Activated naive CD8-positive, alpha-beta T cell treated with anti-CD3 and anti-CD28 coated beads, Interleukin-2, amount 10 ng/mL, durations not matched to agents 7 days and 5 days (primary cell): ENCODE results near the gene FADS3. TPM values are rescaled to one million over a fixed set of nuclear protein-coding genes. Genes with fewer than 3 reads are reported as not detected.

Source experiments
- ATAC-seq: fragments of 150-1000 bp; cut with Tn5 transposase; one replicate; pipeline ENCODE4 v1.10.0; 2021; ENCODE audit warnings: low read depth, moderate library complexity
- POLR2A ChIA-PET: fragments of 350-600 bp; sonication (Branson Sonifier 250); formaldehyde crosslinking; loops from one replicate; lab custom pipeline; 2021; ENCODE audit warnings: antibody characterized with exemption; lab: Charles Lee
- DNase-seq: peaks from one replicate; pipeline ENCODE4 v3.0.0; 2021
- H3K27ac Mint-ChIP-seq: one replicate; pipeline ENCODE4 v1.8.0; 2022; ENCODE audit warnings: mild to moderate bottlenecking, mixed read lengths
- H3K27me3 Mint-ChIP-seq: one replicate; pipeline ENCODE4 v1.8.0; 2022; ENCODE audit warnings: mild to moderate bottlenecking, moderate library complexity, mixed read lengths
- H3K36me3 Mint-ChIP-seq: one replicate; pipeline ENCODE4 v1.8.0; 2021; ENCODE audit warnings: mild to moderate bottlenecking, mixed read lengths
- H3K4me1 Mint-ChIP-seq: one replicate; pipeline ENCODE4 v1.8.0; 2021; ENCODE audit warnings: mixed read lengths
- H3K4me3 Mint-ChIP-seq: one replicate; pipeline ENCODE4 v1.8.0; 2022; ENCODE audit warnings: mild to moderate bottlenecking, moderate library complexity, mixed read lengths
- H3K9me3 Mint-ChIP-seq: one replicate; pipeline ENCODE4 v1.8.0; 2021; ENCODE audit warnings: mixed read lengths
- total RNA-seq, 2 experiments: library from RNA; stranded (reverse); gene quantifications; one replicate each; pipeline ENCODE4 v1.2.3, GENCODE V29; 2021

The FADS3 gene
- total RNA-seq, 2 experiments from 2014 or later: 4.7 TPM

- H3K27ac Mint-ChIP-seq: no peak overlapping the region
Observed at GRCh38 chr11:61873588-61874376, 17.6 kb downstream of the FADS3 start.

GRCh38 chr11:61872935-61873565 lies 18.3 kb downstream of the FADS3 start:
- POLR2A ChIA-PET: no interaction called here
- ATAC-seq (no peak), DNase-seq (no peak)
- no peaks in the 10 kb centered on the region for H3K36me3 Mint-ChIP-seq
- H3K27ac Mint-ChIP-seq: no peak overlapping the region
- no peak overlapping the region for H3K4me3 Mint-ChIP-seq
- peaks cover 6% of the 10 kb centered on the region for H3K4me1 Mint-ChIP-seq
- no peaks in the 10 kb centered on the region for H3K27me3 Mint-ChIP-seq
- H3K9me3 Mint-ChIP-seq: no peaks in the 10 kb centered on the region

More at GRCh38 chr11:61873588-61874376, 17.6 kb downstream of the FADS3 start:
- H3K4me1 Mint-ChIP-seq: peaks cover 6% of the 10 kb centered on the region
- ATAC-seq (no peak), DNase-seq (no peak)
- no peaks in the 10 kb centered on the region for H3K9me3 Mint-ChIP-seq
- no peaks in the 10 kb centered on the region for H3K27me3 Mint-ChIP-seq
- POLR2A ChIA-PET: no interaction called here
- H3K36me3 Mint-ChIP-seq: no peaks in the 10 kb centered on the region
- H3K4me3 Mint-ChIP-seq: no peak overlapping the region

- H3K27me3 Mint-ChIP-seq: no peaks in the 10 kb centered on the region
- DNase-seq (peak; percentile 84), ATAC-seq (peak; percentile 91)
- no peaks in the 10 kb centered on the region for H3K9me3 Mint-ChIP-seq
- POLR2A ChIA-PET: interaction anchor here (1.5 kb wide), 2 partner anchors 73 to 237 kb away, joined by 4 to 7 read pairs; no protein-coding TSS in a partner anchor
- H3K4me3 Mint-ChIP-seq: peak overlapping the region; percentile 80
- no peak overlapping the region for H3K27ac Mint-ChIP-seq
- H3K4me1 Mint-ChIP-seq: peaks cover 6% of the 10 kb centered on the region
- no peaks in the 10 kb centered on the region for H3K36me3 Mint-ChIP-seq
Observed at GRCh38 chr11:61871158-61871597, 20.2 kb downstream of the FADS3 start.

DNA sequence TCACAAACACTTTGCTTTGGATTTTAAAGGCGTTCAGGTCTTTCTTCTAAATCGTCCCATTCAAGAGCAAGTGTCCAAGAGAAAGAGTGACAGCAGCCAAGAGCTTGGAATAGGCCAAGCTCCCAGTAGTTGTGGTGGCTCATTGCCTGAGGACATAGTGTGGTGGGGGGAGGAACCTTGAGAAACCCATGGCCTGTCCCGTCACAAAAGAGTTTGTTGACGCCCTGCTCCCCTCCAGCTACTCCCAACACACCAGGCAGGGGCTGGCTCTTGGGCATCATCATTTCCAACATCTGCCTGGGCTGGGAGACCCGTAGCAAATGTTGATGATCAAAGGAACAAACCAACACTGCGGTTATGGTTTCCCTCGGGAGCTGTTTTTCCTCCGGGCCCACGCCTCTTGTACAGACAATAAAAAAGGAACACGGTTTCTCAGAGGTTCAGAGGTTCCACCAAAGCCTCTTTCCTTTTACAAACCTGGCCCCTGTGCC lies 20.8 kb downstream of the FADS3 start:
- Mint-ChIP-seq H3K27ac (no peak overlapping the region), H3K9me3 (no peaks in the 10 kb centered on the region), H3K4me3 (peak overlapping the region; percentile 32), H3K27me3 (no peaks in the 10 kb centered on the region), H3K36me3 (peaks cover 5% of the 10 kb centered on the region), H3K4me1 (peaks cover 6% of the 10 kb centered on the region)
- no peak for DNase-seq
- POLR2A ChIA-PET: interaction anchor here (0.6 to 1.5 kb wide), 3 partner anchors 73 to 238 kb away, joined by 4 to 7 read pairs (median 4); no protein-coding TSS in a partner anchor
- no peak for ATAC-seq

GRCh38 chr11:61869708-61870451 lies 21.5 kb downstream of the FADS3 start:
- DNase-seq (no peak), ATAC-seq (no peak)
- H3K27me3 Mint-ChIP-seq: no peaks in the 10 kb centered on the region
- no peaks in the 10 kb centered on the region for H3K9me3 Mint-ChIP-seq
- H3K36me3 Mint-ChIP-seq: peaks cover 6% of the 10 kb centered on the region
- H3K4me1 Mint-ChIP-seq: peaks cover 6% of the 10 kb centered on the region
- no peak overlapping the region for H3K4me3 Mint-ChIP-seq
- no peak overlapping the region for H3K27ac Mint-ChIP-seq
- POLR2A ChIA-PET: interaction anchor here (0.6 to 1.5 kb wide), 3 partner anchors 72 to 239 kb away, joined by 4 to 7 read pairs (median 4); no protein-coding TSS in a partner anchor

DNA sequence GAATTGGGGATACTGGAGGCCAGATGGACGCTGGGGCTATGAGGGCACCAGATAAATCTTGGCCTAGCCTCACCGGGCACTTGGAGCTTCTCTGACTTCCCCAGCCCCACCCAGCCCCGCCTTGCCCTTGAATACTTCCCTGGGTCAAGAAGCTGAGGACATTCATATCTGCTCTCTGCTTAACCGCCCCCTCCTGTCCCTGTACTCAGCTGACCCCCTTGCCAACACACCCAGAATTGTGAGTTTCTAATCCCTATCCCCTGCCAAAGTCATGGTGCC lies 22.0 kb downstream of the FADS3 start:
- Mint-ChIP-seq H3K27ac (no peak overlapping the region), H3K27me3 (no peaks in the 10 kb centered on the region), H3K4me1 (peaks cover 6% of the 10 kb centered on the region), H3K9me3 (no peaks in the 10 kb centered on the region), H3K4me3 (no peak overlapping the region), H3K36me3 (peaks cover 10% of the 10 kb centered on the region)
- DNase-seq (no peak), ATAC-seq (no peak)
- POLR2A ChIA-PET: no interaction called here

- POLR2A ChIA-PET: interaction anchor here (0.6 kb wide), 1 partner anchor 270 kb away, joined by 3 read pairs; no protein-coding TSS in a partner anchor
- no peaks in the 10 kb centered on the region for H3K9me3 Mint-ChIP-seq
- ATAC-seq (no peak), DNase-seq (no peak)
- H3K27ac Mint-ChIP-seq: no peak overlapping the region
- H3K4me3 Mint-ChIP-seq: no peak overlapping the region
- peaks cover 10% of the 10 kb centered on the region for H3K36me3 Mint-ChIP-seq
- no peaks in the 10 kb centered on the region for H3K27me3 Mint-ChIP-seq
- H3K4me1 Mint-ChIP-seq: peaks cover 6% of the 10 kb centered on the region
Observed at GRCh38 chr11:61868571-61869428, 22.5 kb downstream of the FADS3 start.

DNA sequence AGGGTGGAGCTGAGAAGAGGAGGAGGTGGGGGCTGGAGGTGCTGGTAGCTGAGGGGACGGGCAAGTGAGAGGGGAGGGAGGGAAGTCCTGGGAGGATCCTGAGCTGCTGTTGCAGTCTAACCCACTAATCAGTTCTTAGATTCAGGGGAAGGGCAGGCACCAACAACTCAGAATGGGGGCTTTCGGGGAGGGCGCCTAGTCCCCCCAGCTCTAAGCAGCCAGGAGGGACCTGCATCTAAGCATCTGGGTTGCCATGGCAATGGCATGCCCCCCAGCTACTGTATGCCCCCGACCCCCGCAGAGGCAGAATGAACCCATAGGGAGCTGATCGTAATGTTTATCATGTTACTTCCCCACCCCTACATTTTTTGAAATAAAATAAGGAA lies 24.4 kb downstream of the FADS3 start:
- H3K27ac Mint-ChIP-seq: no peak overlapping the region
- H3K4me3 Mint-ChIP-seq: no peak overlapping the region
- DNase-seq (no peak), ATAC-seq (no peak)
- no peaks in the 10 kb centered on the region for H3K27me3 Mint-ChIP-seq
- peaks cover 6% of the 10 kb centered on the region for H3K4me1 Mint-ChIP-seq
- peaks cover 13% of the 10 kb centered on the region for H3K36me3 Mint-ChIP-seq
- POLR2A ChIA-PET: interaction anchor here (0.6 kb wide), 1 partner anchor 26 kb away, joined by 3 read pairs; no protein-coding TSS in a partner anchor
- no peaks in the 10 kb centered on the region for H3K9me3 Mint-ChIP-seq

- H3K36me3 Mint-ChIP-seq: peaks cover 17% of the 10 kb centered on the region
Observed at GRCh38 chr11:61866231-61866957, 25.0 kb downstream of the FADS3 start.

DNA sequence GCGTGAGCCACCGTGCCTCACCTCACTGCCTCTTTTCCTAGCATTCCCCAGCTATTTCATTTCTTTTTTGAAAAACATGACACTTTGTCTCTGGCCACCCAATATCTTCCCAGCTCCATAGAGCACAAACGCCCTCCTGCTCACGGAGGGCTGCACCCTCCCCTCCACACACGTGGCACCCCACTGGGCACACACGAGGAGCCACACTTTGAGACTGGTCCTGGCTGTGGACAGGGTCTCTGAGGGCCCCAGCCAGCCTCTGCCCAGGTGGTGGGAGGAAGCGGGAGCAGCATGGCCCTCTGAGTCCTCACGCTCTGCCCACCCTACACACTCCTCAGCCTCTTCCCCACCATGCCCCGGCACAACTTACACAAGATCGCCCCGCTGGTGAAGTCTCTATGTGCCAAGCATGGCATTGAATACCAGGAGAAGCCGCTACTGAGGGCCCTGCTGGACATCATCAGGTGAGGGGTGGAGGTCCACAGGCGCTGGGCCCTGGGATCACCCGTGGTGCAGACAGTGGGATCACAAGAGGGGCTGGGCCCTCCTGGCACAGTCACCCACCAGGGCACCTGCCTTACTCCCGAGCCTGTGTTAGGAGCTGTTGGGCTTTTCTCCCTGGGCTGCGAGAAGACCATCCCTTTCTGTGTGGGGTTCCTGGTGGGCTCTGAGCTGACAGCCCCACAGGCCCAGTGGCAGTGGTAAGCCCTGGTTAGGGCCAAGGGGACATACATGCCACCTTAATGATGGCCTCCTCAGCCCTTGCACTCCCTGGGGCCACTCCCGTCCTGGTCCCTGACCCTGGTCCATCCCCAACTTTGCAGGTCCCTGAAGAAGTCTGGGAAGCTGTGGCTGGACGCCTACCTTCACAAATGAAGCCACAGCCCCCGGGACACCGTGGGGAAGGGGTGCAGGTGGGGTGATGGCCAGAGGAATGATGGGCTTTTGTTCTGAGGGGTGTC lies 26.2 kb downstream of the FADS3 start:
- DNase-seq (no peak), ATAC-seq (no peak)
- Mint-ChIP-seq H3K36me3 (peaks cover 26% of the 10 kb centered on the region), H3K27me3 (no peaks in the 10 kb centered on the region), H3K4me3 (no peak overlapping the region), H3K9me3 (no peaks in the 10 kb centered on the region), H3K4me1 (no peaks in the 10 kb centered on the region), H3K27ac (no peak overlapping the region)
- POLR2A ChIA-PET: no interaction called here

More at GRCh38 chr11:61866231-61866957, 25.0 kb downstream of the FADS3 start:
- H3K4me3 Mint-ChIP-seq: no peak overlapping the region
- H3K27ac Mint-ChIP-seq: no peak overlapping the region
- POLR2A ChIA-PET: no interaction called here
- DNase-seq (no peak), ATAC-seq (no peak)
- no peaks in the 10 kb centered on the region for H3K9me3 Mint-ChIP-seq
- peaks cover 5% of the 10 kb centered on the region for H3K4me1 Mint-ChIP-seq
- no peaks in the 10 kb centered on the region for H3K27me3 Mint-ChIP-seq

DNA sequence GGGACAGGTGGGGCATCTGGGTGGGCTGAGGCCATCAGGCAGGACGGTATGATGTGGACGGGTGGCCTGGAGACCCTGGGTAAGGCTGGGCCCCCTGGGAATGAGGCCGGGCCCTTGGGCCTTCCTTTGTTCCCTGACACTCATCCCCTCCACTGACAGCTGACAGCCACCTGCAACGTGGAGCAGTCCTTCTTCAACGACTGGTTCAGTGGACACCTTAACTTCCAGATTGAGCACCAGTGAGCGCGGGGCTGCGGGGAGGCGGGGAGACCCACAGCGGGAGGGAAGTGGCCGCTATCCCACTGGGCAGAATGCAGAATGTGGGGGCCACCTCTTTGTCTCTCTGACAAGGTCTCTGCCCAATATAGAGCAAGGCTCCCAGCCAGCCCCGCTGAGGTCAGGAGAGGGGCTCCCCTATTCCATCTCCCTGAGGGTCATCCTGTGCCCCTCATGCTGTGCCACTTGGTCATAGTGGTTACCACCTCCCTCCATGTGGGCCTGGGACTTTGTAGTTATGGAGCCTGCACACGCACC lies 27.7 kb downstream of the FADS3 start:
- H3K36me3 Mint-ChIP-seq: peaks cover 39% of the 10 kb centered on the region
- POLR2A ChIA-PET: no interaction called here
- ATAC-seq (no peak), DNase-seq (no peak)
- no peak overlapping the region for H3K4me3 Mint-ChIP-seq
- H3K9me3 Mint-ChIP-seq: no peaks in the 10 kb centered on the region
- H3K27me3 Mint-ChIP-seq: no peaks in the 10 kb centered on the region
- H3K27ac Mint-ChIP-seq: no peak overlapping the region
- H3K4me1 Mint-ChIP-seq: no peaks in the 10 kb centered on the region
